K562 (cell line): ENCODE data around the gene SLC2A8. TPM values are rescaled to one million over a fixed set of nuclear protein-coding genes. Genes with fewer than 3 reads are reported as not detected.
A peak's percentile ranks its signal among the peaks of the same experiment; 100 is the strongest.

Experiments used
- DMBX1 ChIP-seq: fragments of 250-450 bp; sonication (Bioruptor Pico); IDR thresholded peaks from 2 replicates; pipeline ENCODE4 v1.8.0; 2022; ENCODE audit warnings: inconsistent platforms, mild to moderate bottlenecking, moderate library complexity, borderline replicate concordance
- HES1 ChIP-seq: fragments of 450-650 bp; IDR thresholded peaks from 2 replicates; pipeline ENCODE4 v1.6.1; 2016; ENCODE audit warnings: low read depth, mild to moderate bottlenecking, moderate library complexity
- IRF9 ChIP-seq: fragments of 450-650 bp; IDR thresholded peaks from 2 replicates; pipeline ENCODE4 v1.6.1; 2016; ENCODE audit warnings: missing biosample characterization, missing genetic modification characterization
- SRSF9 ChIP-seq: fragments of 200-400 bp; formaldehyde crosslinking; IDR thresholded peaks from 2 replicates; pipeline ENCODE4 v1.6.1; 2017; ENCODE audit warnings: low read depth, low read length, borderline replicate concordance
- TEAD4 ChIP-seq, 2 experiments: sonication (generic) in 1 of 2; formaldehyde crosslinking in 1 of 2; IDR thresholded peaks; 2 replicates each; pipeline versions ENCODE4 v1.6.1 to v1.8.0; 2012 to 2022; ENCODE audit warnings: borderline replicate concordance in 1 of 2, inconsistent platforms in 1 of 2, low read length in 1 of 2, mild to moderate bottlenecking in 1 of 2, missing genetic modification reagents in 1 of 2
- ZNF311 ChIP-seq: fragments of 250-450 bp; sonication (Bioruptor Pico); IDR thresholded peaks from 2 replicates; pipeline ENCODE4 v1.4.0; 2020; ENCODE audit warnings: mild to moderate bottlenecking, moderate library complexity
- ZNF318 ChIP-seq, 2 experiments: fragments of 450-650 bp; IDR thresholded peaks; 2 replicates each; pipeline ENCODE4 v1.6.1; 2016; ENCODE audit warnings: mild to moderate bottlenecking in 2 of 2, borderline replicate concordance in 1 of 2, low read depth in 1 of 2, moderate library complexity in 1 of 2
- polyA plus RNA-seq, 8 experiments: library from polyadenylated mRNA; depleted of rRNA in 4 of 8; stranded (reverse) in 5 of 8; unstranded in 3 of 8; fragments of >200 nt; fragmentation: Nextera tagmentation in 2 of 8; fragmentation: Illumina TruSeq in 1 of 8; extraction: Ambion mirVana in 2 of 8; extraction: Trizol in 1 of 8; gene quantifications; 2 replicates each; pipeline versions ENCODE4 v1.2.1 to v1.2.3, GENCODE V29; 2011 to 2014; ENCODE audit warnings: inconsistent platforms in 1 of 8, missing spikeins in 1 of 8
- total RNA-seq, 7 experiments: library from RNA; depleted of rRNA in 6 of 7; stranded (reverse); fragments of >200 nt in 6 of 7; fragmentation: Illumina TruSeq in 2 of 7; extraction: Trizol in 2 of 7; gene quantifications; 2 replicates each; pipeline versions ENCODE4 v1.2.1 to v1.2.3, GENCODE V29; 2011 to 2021; ENCODE audit warnings: low replicate concordance in 1 of 7
- TF ChIP-seq, protein P1 (sequence below): fragments of 250-450 bp; sonication (Bioruptor Pico); IDR thresholded peaks from 2 replicates; pipeline ENCODE4 v1.8.0; 2022; ENCODE audit warnings: moderate library complexity, mild to moderate bottlenecking, inconsistent platforms
- TF ChIP-seq, protein P2 (sequence below): fragments of 450-650 bp; formaldehyde crosslinking; IDR thresholded peaks from 2 replicates; pipeline ENCODE4 v1.4.0; 2020; ENCODE audit warnings: mild to moderate bottlenecking, mixed read lengths
- TF ChIP-seq, protein P3 (sequence below): fragments of 250-450 bp; sonication (Bioruptor Pico); IDR thresholded peaks from 2 replicates; pipeline ENCODE4 v1.5.0; 2021

Gene SLC2A8
- total and polyA plus RNA-seq, 9 of the 15 experiments (the other 6 are each of a cell fraction or from before 2014, with no cell fraction given): 0.13 to 12.9 (median 5.2) TPM

DNA sequence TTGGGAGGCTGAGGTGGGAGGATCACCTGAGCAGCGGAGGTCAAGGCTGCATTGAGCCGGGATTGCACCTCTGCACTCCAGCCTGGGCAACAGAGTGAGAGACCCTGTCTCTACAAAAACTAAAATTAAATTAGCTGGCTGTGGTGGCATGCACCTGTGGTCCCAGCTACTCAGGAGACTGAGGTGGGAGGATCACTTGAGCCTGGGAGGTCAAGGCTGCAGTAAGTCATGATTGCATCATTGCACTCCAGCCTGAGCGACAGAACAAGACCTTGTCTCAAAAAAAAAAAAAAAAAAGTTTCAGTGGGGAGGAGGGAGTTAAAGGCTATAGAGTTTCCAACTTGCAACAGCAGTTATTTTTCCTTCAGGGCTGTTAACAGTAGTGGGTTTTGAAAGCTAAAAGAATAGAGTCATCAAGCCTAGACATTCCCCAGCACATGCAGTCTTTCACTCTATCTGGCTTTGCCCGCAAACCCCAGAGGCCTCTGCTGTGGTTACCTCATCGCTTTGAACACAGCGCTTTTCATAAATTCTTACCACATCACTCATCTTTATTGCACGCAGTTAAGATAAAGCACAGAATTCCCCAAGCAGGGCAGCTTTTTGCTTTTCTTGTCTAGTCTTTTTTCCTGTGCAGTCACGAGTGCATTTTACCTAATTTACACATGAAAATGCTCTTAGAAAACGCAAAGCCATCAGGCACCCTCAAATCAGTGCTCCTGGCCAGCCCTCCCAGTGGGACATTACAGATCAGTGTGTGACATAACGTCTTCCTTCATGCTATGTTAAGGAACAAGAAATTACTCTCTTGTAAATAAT, 8.7 kb upstream of the SLC2A8 start (continued):
- no peak for TF ChIP-seq IRF9
- no peak for TF ChIP-seq DMBX1 (CRISPR knock-in tag)
- TF ChIP-seq TEAD4 (IDR thresholded peaks at IDR 0.05; ENCODE audit: low read length): peak; percentile 77; the same call in 1 of the 2 replicates
- TF ChIP-seq TEAD4 (CRISPR knock-in tag; IDR thresholded peaks at IDR 0.05; ENCODE audit: borderline replicate concordance): no peak
- TF ChIP-seq ZNF311 (CRISPR knock-in tag): no peak
- TF ChIP-seq, protein P1, sequence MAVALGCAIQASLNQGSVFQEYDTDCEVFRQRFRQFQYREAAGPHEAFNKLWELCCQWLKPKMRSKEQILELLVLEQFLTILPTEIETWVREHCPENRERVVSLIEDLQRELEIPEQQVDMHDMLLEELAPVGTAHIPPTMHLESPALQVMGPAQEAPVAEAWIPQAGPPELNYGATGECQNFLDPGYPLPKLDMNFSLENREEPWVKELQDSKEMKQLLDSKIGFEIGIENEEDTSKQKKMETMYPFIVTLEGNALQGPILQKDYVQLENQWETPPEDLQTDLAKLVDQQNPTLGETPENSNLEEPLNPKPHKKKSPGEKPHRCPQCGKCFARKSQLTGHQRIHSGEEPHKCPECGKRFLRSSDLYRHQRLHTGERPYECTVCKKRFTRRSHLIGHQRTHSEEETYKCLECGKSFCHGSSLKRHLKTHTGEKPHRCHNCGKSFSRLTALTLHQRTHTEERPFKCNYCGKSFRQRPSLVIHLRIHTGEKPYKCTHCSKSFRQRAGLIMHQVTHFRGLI (CRISPR knock-in tag): no peak
- TF ChIP-seq HES1: peak; percentile 94
- peak in 1 of 2 experiments; percentile 58; a peak in 1 of 4 replicates for TF ChIP-seq ZNF318 (IDR thresholded peaks at IDR 0.05; ENCODE audit: borderline replicate concordance in 1 of 2, low read depth in 1 of 2)
- TF ChIP-seq, protein P2, sequence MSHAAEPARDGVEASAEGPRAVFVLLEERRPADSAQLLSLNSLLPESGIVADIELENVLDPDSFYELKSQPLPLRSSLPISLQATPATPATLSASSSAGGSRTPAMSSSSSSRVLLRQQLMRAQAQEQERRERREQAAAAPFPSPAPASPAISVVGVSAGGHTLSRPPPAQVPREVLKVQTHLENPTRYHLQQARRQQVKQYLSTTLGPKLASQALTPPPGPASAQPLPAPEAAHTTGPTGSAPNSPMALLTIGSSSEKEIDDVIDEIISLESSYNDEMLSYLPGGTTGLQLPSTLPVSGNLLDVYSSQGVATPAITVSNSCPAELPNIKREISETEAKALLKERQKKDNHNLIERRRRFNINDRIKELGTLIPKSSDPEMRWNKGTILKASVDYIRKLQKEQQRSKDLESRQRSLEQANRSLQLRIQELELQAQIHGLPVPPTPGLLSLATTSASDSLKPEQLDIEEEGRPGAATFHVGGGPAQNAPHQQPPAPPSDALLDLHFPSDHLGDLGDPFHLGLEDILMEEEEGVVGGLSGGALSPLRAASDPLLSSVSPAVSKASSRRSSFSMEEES (CRISPR knock-in tag): no peak
- TF ChIP-seq SRSF9: no peak
- TF ChIP-seq, protein P3, sequence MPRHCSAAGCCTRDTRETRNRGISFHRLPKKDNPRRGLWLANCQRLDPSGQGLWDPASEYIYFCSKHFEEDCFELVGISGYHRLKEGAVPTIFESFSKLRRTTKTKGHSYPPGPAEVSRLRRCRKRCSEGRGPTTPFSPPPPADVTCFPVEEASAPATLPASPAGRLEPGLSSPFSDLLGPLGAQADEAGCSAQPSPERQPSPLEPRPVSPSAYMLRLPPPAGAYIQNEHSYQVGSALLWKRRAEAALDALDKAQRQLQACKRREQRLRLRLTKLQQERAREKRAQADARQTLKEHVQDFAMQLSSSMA: no peak
